ENCODE measurements around the gene C1orf52.
A peak's percentile ranks its signal among the peaks of the same experiment; 100 is the strongest.

C1orf52 gene

DNA sequence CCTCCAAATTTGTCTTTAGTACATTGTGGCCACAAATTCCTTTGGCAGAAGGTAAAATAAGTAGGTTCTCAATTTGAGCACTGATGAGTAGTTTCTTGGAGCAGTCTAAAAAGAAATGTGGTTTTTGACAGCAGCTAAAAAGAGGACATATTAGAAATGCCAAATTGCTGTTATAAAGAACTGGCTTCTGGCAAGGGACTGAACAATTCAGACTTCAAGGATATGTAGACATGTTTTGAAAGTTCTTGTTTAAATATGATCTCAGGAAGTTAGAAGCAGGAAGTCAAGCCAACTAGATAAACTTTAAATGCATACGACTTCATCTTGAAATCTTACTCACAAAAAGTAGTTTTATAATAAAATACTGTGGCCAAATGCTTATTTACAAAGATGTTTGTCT, 18.8 kb downstream of the C1orf52 start:
- TF ChIP-seq, protein P1, sequence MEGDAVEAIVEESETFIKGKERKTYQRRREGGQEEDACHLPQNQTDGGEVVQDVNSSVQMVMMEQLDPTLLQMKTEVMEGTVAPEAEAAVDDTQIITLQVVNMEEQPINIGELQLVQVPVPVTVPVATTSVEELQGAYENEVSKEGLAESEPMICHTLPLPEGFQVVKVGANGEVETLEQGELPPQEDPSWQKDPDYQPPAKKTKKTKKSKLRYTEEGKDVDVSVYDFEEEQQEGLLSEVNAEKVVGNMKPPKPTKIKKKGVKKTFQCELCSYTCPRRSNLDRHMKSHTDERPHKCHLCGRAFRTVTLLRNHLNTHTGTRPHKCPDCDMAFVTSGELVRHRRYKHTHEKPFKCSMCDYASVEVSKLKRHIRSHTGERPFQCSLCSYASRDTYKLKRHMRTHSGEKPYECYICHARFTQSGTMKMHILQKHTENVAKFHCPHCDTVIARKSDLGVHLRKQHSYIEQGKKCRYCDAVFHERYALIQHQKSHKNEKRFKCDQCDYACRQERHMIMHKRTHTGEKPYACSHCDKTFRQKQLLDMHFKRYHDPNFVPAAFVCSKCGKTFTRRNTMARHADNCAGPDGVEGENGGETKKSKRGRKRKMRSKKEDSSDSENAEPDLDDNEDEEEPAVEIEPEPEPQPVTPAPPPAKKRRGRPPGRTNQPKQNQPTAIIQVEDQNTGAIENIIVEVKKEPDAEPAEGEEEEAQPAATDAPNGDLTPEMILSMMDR (IDR thresholded peaks at IDR 0.05; ENCODE audit: low read depth, low read length) = no peak
- H3K4me3 ChIP-seq (replicated peaks in 1 of 2; ENCODE audit: low read depth in 2 of 2, low read length in 2 of 2) = no peak overlapping the region
- DNase-seq (ENCODE audit: low read depth in 2 of 2) = peak in 1 of 2 donors; percentile 44

DNA sequence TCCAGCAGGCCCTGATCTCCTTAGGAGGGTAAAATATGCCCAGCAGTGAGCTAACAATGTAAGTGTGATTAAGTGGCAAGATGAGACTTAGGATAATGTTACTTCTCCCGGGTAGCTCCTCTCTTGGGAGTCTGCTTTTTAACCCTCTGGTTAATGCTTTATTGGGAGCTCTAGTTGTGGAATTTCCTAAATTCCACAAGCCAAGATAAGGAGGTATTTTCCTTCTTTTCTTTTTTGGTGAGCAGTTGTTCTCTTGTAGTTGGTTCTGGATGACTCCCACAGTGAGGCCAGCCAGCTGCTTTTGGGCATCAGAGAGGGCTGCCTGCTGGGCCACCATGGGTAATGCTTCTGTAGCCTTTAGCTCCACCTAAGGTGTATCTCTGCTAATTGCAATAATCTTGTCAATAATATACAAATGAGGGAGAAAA, 19.3 kb downstream of the C1orf52 start:
- TF ChIP-seq, protein P1 (IDR thresholded peaks at IDR 0.05; ENCODE audit: low read depth, low read length) = peak; percentile 1
- H3K4me3 ChIP-seq (replicated peaks in 1 of 2; ENCODE audit: low read depth in 2 of 2, low read length in 2 of 2) = no peak overlapping the region
- peak; percentile 29 to 67 for DNase-seq (ENCODE audit: low read depth in 2 of 2)

DNA sequence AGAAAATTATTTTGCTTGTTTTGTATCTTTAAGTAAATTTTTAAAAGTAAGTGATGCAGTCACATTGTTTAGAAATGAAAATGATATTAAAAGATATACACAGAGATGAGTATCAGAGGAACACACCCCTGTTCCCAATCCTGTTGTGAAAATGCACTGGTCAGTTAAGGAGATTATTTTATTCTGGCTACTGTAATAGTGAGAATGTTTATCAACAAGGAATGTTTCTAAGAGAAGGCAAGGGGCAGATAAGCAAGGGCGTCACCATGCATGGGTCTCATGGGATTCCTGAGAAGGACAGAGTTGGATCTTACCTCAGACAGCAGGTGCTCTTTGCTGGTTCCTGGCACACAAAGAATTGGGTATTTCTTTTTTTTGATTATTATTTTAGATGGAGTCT, 21.8 kb downstream of the C1orf52 start:
- TF ChIP-seq, protein P1 (IDR thresholded peaks at IDR 0.05; ENCODE audit: low read depth, low read length) = no peak
- no peak for DNase-seq (ENCODE audit: low read depth in 2 of 2)
- no peak overlapping the region for H3K4me3 ChIP-seq (replicated peaks in 1 of 2; ENCODE audit: low read depth in 2 of 2, low read length in 2 of 2)

DNA sequence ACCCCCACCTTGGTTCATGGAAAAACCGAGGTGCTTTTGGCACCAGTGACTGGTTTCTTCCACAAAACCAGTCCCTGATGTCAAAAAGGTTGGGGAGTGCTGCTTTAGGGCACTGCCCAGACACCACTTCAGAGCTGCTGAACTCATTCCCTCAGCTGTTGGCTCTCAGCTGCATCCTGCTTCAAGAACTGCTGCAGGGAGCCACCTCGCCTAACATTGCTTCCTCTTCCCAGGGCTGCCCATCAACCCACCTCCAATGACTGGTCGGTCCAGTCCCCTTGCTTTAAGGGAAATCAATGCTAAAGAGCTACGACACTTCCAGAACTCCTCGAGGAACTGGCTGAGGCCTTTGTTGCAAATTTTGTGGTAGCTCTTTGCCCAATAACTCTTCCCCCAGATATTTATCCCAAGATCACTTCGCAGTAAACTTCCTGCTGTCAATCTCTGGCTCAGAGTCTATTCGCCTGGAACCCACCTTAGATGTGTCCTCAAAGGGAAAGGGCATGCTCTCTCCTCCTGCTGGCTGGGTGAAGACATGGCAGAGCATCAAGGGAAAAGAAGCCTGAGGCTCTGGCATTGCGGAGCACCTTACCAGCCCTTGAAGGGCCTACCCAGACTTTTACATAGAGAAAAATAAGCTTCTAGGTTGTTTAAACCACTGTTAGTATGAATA, 29.0 kb downstream of the C1orf52 start:
- no peak overlapping the region for H3K4me3 ChIP-seq (replicated peaks in 1 of 2; ENCODE audit: low read depth in 2 of 2, low read length in 2 of 2)
- DNase-seq (ENCODE audit: low read depth in 2 of 2) = no peak
- TF ChIP-seq, protein P1 (IDR thresholded peaks at IDR 0.05; ENCODE audit: low read depth, low read length) = peak; percentile 40

DNA sequence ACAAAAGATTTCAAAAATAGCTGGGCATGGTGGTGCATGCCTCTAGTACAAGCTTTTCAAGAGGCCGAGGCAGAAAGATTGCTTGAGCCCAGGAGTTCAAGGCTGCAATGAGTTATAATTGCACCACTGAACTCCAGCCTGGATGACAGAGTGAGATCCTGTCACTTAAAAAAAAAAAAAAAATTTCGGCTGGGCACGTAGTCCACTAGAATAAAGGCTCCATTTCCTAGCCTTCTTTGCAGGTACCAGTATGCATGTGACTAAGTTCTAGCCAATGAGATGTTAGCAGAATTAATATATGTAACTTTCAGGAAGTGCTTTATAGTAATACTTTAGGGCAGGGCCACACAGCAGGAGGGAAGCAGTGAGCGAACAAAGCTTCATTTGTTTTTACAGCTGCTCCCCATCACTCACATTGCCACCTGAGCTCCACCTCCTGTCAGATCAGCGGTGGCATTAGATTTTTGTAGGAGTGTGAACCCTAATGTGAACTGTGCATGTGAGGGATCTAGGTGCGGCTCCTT, 29.8 kb downstream of the C1orf52 start:
- TF ChIP-seq, protein P1 (IDR thresholded peaks at IDR 0.05; ENCODE audit: low read depth, low read length) = no peak
- H3K4me3 ChIP-seq (replicated peaks in 1 of 2; ENCODE audit: low read depth in 2 of 2, low read length in 2 of 2) = no peak overlapping the region
- no peak for DNase-seq (ENCODE audit: low read depth in 2 of 2)

DNA sequence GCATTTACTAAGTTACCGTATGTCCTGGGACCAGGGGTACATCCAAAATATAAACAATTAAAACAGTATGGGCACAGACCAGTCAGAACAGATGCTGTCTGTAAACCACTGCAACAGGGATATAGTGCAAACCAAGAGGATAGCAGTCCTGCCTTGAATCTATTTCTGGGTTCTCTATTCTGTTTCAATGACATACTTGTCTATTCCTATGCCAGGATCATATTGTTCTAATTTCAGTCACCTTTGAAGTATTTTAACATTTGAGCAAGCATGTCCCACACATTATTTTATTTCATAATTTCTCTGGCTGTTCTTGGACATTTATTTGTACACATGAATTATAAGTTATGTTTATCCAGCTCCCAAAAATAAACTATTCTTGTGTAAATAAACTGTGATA, 30.5 kb downstream of the C1orf52 start:
- H3K4me3 ChIP-seq (replicated peaks in 1 of 2; ENCODE audit: low read depth in 2 of 2, low read length in 2 of 2) = no peak overlapping the region
- no peak for DNase-seq (ENCODE audit: low read depth in 2 of 2)
- TF ChIP-seq, protein P1 (IDR thresholded peaks at IDR 0.05; ENCODE audit: low read depth, low read length) = no peak
